IPS DF 6.9 (cell line): ENCODE data around the gene ZIC1.
A peak's percentile ranks its signal among the peaks of the same experiment; 100 is the strongest.

Experiments used
- DNase-seq: peaks from one replicate; pipeline ENCODE4 v3.0.0-alpha.2; 2013; ENCODE audit warnings: low read depth, low spot score
- H3K27ac ChIP-seq: one replicate; pipeline ENCODE4 v1.5.1; 2013; ENCODE audit warnings: low read length, control low read depth
- H3K27me3 ChIP-seq: 2 replicates; pipeline ENCODE4 v1.6.1; 2013; ENCODE audit warnings: mild to moderate bottlenecking, low read length; ENCODE audit not compliant: control insufficient read depth, insufficient read depth
- H3K36me3 ChIP-seq: 2 replicates; pipeline ENCODE4 v1.6.1; 2013; ENCODE audit warnings: low read length; ENCODE audit not compliant: control insufficient read depth, insufficient read depth
- H3K4me1 ChIP-seq: 2 replicates; pipeline ENCODE4 v1.6.1; 2013; ENCODE audit warnings: low read length; ENCODE audit not compliant: control insufficient read depth, insufficient read depth
- H3K4me3 ChIP-seq: 2 replicates; pipeline ENCODE4 v1.5.1; 2013; ENCODE audit warnings: mild to moderate bottlenecking, low read length
- H3K9me3 ChIP-seq: 2 replicates; pipeline ENCODE4 v1.6.1; 2013; ENCODE audit warnings: low read length, inconsistent platforms; ENCODE audit not compliant: control insufficient read depth, insufficient read depth
- WGBS: extraction: QIAGEN DNeasy Blood & Tissue Kit; methylation state at CpG from one replicate; pipeline ENCODE4 v1.1.7; 2013; ENCODE audit warnings: mixed read lengths, missing lambda C conversion rate; ENCODE audit not compliant: insufficient read length, insufficient coverage; 5-methylcytosine and 5-hydroxymethylcytosine counted together

ZIC1 gene

GRCh38 chr3:147409143-147410115 is at the start of gene ZIC1:
ZIC1 (plus strand) TSS chr3:147409365; CDS start chr3:147410113, 748 bp downstream.
- Histone ChIP-seq H3K4me3 (peak within 1 kb of the TSS; percentile 18; the same call in 1 of the 2 replicates), H3K27me3 (peaks cover 79% of the 10 kb centered on the region), H3K9me3 (no peaks in the 10 kb centered on the region), H3K36me3 (no peaks in the 10 kb centered on the region), H3K27ac (no peak within 1 kb of the TSS), H3K4me1 (peaks cover 14% of the 10 kb centered on the region)
- no CpG with 5 or more reads among the region's 80 CpGs for WGBS
- DNase-seq, result no peak

- peaks cover 72% of the 10 kb centered on the region for H3K27me3 ChIP-seq
- no peak overlapping the region for H3K4me3 ChIP-seq
- no CpG with 5 or more reads among the region's 5 CpGs for WGBS
- no peak overlapping the region for H3K27ac ChIP-seq
- DNase-seq, result no peak
- H3K4me1 ChIP-seq, result peaks cover 3% of the 10 kb centered on the region; the same call in 1 of the 2 replicates
- H3K36me3 ChIP-seq, result no peaks in the 10 kb centered on the region
- no peaks in the 10 kb centered on the region for H3K9me3 ChIP-seq
Measured at GRCh38 chr3:147360051-147360439, 49.1 kb upstream of the ZIC1 start.

GRCh38 chr3:147360646-147361453 is 48.3 kb upstream of the ZIC1 start:
- no peak for DNase-seq
- H3K4me1 ChIP-seq, result peaks cover 2% of the 10 kb centered on the region; the same call in 1 of the 2 replicates
- H3K27ac ChIP-seq, result no peak overlapping the region
- no peaks in the 10 kb centered on the region for H3K9me3 ChIP-seq
- no peak overlapping the region for H3K4me3 ChIP-seq
- peaks cover 72% of the 10 kb centered on the region for H3K27me3 ChIP-seq
- WGBS, result no CpG with 5 or more reads among the region's 21 CpGs
- H3K36me3 ChIP-seq, result no peaks in the 10 kb centered on the region

DNA sequence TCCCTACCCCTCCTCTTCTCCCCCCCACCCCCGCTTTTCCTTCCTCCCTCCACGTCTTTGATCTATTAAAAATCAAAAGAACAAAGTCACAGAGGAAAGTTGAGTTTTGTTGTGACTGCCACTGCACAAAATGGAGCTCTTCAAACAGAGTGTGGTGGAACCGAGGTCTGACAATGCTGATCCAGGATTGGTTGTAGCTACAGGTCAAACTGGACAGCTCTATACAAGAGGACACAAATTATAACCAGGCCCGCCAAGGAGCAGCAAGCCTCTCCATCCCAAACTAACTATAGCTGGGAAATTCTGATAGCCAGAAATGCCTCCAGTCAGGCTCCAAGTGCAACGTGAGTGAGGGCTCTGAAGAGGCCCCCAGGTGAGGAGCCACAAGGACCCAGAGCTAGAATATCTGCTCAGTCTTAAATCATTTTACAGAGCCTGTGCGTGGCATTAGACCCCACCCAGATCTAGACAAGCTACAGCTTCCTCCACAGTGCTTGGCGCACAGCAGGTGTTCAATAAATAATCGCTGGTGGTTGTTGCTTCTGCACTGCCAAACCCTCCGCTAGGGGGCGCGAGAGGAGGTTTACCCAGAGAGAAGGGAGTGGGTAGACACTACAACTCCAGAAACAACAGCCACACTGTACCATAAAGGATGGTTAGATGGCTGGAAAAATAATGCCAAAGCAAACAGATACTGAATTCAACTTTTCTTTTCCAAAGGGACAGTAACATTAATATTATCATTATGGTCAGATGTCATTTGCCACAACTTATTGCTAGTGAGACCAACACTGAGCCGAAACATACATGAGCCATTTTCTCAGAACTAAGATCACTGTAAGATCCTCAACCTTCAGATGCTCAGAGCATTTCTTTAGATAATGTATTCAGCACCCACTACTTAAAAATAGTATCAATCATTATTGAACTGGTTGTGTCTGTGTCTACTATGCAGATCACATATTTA is 47.4 kb upstream of the ZIC1 start:
- no peak for DNase-seq

GRCh38 chr3:147364771-147365170 is 44.4 kb upstream of the ZIC1 start:
- Histone ChIP-seq H3K4me3 (no peak overlapping the region), H3K27ac (no peak overlapping the region), H3K27me3 (peaks cover 56% of the 10 kb centered on the region), H3K9me3 (no peaks in the 10 kb centered on the region), H3K4me1 (peaks cover 2% of the 10 kb centered on the region), H3K36me3 (no peaks in the 10 kb centered on the region)
- 100% methylated on average over 1 of the region's 1 CpG for WGBS
- no peak for DNase-seq

More for the DNA sequence above, 47.4 kb upstream of the ZIC1 start:
- Histone ChIP-seq H3K9me3 (no peaks in the 10 kb centered on the region), H3K36me3 (no peaks in the 10 kb centered on the region), H3K27ac (no peak overlapping the region), H3K27me3 (peaks cover 63% of the 10 kb centered on the region), H3K4me3 (no peak overlapping the region), H3K4me1 (peaks cover 2% of the 10 kb centered on the region; the same call in 1 of the 2 replicates)
- WGBS, result no CpG with 5 or more reads among the region's 12 CpGs

DNA sequence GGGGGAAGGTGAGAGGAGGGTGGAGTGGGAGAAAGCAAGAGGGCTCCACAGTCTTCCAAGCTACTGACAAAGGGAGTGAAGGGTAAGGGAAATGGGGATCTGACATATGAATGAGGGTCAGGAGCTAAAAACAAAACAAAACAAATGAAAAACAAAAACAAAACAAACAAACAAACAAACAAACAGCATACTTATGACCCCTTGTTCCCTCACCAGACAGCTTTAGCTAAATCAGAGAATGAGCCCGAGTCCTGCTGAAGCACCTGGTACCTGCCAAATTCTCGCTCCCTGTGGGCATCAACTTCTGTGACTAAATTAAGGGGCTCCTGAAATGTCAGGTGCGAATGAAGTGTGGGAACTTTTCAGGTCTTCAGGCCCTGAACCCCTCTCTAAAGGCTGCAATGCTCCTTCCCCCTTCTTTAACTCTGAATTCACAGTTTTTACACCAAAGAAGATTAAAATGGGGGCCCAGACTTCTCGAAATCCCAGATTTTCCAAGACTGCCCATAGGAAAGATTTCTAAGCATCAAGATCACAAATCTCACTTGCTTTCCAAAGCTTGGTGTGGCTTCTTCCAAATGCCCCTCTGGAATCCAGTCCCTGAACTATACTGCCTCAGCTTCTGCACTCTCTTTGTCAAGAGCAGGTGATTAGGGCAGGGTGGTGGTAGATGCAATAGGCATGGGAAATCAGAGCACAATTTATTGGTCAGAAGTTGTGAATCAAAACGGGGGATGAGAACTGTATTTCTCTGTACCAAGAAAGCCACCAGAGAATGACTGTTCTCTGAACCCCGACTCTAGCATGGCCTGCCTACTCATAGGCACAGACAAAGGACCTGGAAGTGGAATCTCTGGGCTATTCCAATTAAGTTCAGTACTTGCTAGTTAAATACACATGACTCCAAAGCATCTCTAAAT is 43.7 kb upstream of the ZIC1 start:
- peaks cover 56% of the 10 kb centered on the region for H3K27me3 ChIP-seq
- no CpG with 5 or more reads among the region's 6 CpGs for WGBS

GRCh38 chr3:147367676-147368075 is 41.5 kb upstream of the ZIC1 start:
- Histone ChIP-seq H3K4me1 (peaks cover 3% of the 10 kb centered on the region), H3K27ac (no peak overlapping the region), H3K4me3 (no peak overlapping the region), H3K36me3 (no peaks in the 10 kb centered on the region), H3K27me3 (peaks cover 62% of the 10 kb centered on the region), H3K9me3 (no peaks in the 10 kb centered on the region)
- DNase-seq, result no peak
- whole genome bisulfite sequencing, result no CpG with 5 or more reads among the region's 1 CpG

More for the DNA sequence above, 43.7 kb upstream of the ZIC1 start:
- Histone ChIP-seq H3K4me1 (peaks cover 2% of the 10 kb centered on the region), H3K27ac (no peak overlapping the region), H3K9me3 (no peaks in the 10 kb centered on the region), H3K4me3 (no peak overlapping the region), H3K36me3 (no peaks in the 10 kb centered on the region)
- DNase-seq, result no peak

DNA sequence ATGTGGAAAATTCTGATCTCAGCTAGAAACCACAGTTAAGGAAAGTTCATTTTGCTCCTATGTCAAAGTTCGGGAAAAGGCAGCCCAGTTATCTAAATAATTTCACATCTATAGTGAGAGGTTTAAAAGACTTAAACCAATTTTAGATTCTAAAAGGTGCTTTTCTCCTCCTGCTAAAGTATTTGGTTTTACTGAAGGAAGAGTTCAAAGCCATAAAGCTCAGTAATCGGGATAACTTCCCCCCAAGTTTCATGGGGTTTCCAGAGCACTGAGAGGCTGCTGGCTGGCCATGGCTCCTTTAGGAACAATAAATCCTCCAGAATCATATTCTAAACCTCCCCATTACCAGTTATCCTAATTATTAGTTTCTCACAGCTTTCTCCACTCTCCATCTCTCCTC is 41.0 kb upstream of the ZIC1 start:
- no peak for DNase-seq
- Histone ChIP-seq H3K4me1 (peaks cover 3% of the 10 kb centered on the region), H3K36me3 (no peaks in the 10 kb centered on the region), H3K27me3 (peaks cover 67% of the 10 kb centered on the region), H3K4me3 (no peak overlapping the region), H3K9me3 (no peaks in the 10 kb centered on the region), H3K27ac (no peak overlapping the region)
- WGBS, result no CpG with 5 or more reads among the region's 2 CpGs

DNA sequence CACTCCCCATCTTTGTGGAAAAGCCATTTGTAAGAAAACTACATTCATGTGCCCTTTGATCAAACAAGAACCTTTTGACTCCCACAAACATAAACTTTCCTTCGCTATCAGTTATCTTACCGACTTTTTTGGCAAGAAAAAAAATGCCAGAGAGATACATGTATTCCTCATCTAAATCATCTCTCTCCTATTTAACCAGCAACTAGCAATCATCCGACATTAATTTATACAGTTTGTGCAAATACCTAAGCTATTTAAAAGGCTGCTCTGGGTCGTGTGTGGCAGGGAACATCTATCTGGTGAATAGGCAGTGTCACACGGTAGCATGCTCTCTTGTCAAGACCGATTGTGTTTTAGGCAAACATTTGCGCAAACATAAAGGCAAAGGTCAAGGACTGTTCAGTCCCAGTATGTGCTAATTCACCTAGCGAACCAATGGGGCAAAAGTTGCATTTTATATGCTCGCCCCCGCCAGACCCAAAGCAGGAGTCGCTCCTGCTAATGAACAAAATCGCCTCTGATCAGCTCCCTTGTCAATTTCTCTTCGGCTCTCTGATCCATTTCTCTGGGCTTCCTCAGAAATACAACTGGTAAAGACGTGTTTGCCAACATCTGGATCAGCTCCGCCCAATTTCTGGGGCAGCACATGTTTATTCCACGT is 40.5 kb upstream of the ZIC1 start:
- H3K4me3 ChIP-seq, result no peak overlapping the region
- peaks cover 72% of the 10 kb centered on the region for H3K27me3 ChIP-seq
- H3K4me1 ChIP-seq, result peaks cover 3% of the 10 kb centered on the region
- WGBS, result no CpG with 5 or more reads among the region's 16 CpGs
- H3K27ac ChIP-seq, result no peak overlapping the region
- H3K36me3 ChIP-seq, result no peaks in the 10 kb centered on the region
- no peak for DNase-seq
- no peaks in the 10 kb centered on the region for H3K9me3 ChIP-seq
